ENCODE results near the gene PIK3C2G.

The PIK3C2G gene

GRCh38 chr12:18280728-18281127 is 19.4 kb downstream of the PIK3C2G start:
- no peak for DNase-seq (ENCODE audit: low spot score)

DNA sequence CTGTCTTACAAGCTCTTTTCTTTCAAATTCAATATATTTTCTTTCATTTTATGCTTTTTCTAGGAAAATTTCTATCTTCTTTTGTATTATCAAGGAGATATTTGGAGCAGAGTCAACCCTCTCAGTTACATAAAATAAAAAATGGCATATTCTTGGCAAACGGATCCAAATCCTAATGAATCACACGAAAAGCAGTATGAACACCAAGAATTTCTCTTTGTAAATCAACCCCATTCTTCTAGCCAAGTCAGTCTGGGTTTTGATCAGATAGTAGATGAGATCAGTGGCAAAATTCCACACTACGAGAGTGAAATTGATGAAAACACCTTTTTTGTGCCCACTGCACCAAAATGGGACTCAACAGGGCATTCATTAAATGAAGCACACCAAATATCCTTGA is 20.6 kb downstream of the PIK3C2G start:
- no peak for DNase-seq (ENCODE audit: low spot score)

GRCh38 chr12:18283831-18284230 is 22.5 kb downstream of the PIK3C2G start:
- DNase-seq (ENCODE audit: low spot score) = no peak

GRCh38 chr12:18284386-18284785 is 23.1 kb downstream of the PIK3C2G start:
- no peak for DNase-seq (ENCODE audit: low spot score)

GRCh38 chr12:18285161-18285560 is 23.8 kb downstream of the PIK3C2G start:
- no peak for DNase-seq (ENCODE audit: low spot score)

DNA sequence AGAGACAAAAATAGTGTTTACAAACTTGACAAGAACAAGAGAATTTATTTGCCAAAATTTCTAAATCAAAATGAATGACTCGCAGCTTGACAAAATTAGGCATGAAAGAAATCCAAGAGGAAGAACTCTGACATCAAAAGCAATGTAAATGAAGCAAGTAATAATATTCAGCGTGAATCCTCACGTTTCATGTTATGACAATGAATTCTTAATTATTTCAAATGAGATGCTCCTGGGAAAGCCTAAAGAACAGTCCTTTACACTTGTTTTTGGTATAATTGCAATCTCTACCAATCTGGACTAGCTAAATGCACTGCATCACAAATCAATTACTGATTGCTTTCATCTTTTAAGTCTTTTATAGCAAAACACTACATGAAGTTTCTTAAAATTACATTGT is 29.1 kb downstream of the PIK3C2G start:
- no peak for DNase-seq (ENCODE audit: low spot score)

DNA sequence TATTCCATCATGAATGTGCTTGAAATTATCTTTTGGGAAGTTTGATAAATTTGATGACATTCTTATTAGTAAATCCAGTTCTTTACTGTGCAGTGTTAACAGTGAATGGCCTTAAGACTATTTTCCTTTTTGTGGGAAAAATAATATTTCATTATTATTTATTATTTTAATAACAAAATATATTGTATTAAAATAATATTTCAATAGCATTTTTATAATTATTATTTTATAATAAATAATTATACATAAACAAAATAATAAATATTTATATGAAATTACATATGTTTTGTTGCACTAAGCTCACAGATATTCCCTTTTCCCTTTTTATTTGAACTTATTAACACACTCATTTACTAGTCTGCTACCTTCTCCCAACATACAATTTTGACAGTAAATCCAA is 33.6 kb downstream of the PIK3C2G start:
- DNase-seq (ENCODE audit: low spot score) = no peak

GRCh38 chr12:18296201-18296908 is 35.0 kb downstream of the PIK3C2G start:
- no peak for DNase-seq (ENCODE audit: low spot score)

DNA sequence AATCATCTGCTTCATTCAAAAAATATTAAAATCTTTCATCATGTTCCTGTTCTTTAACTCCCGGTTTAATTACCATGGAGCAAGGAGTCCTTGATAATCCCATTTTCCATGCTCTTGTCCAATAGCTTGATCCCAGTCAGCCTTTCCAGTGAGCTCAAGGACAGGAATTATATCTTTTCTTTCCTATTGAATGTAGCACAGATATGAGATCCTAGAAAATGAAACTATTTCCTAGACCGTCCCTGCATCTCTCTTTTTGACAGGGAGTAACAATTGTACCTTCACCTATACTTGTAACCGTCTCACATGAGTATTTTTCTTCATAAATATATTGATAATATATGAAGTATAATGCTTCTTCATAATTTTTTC is 35.6 kb downstream of the PIK3C2G start:
- DNase-seq (ENCODE audit: low spot score) = no peak

GRCh38 chr12:18297902-18298301 is 36.6 kb downstream of the PIK3C2G start:
- DNase-seq (ENCODE audit: low spot score) = no peak

DNA sequence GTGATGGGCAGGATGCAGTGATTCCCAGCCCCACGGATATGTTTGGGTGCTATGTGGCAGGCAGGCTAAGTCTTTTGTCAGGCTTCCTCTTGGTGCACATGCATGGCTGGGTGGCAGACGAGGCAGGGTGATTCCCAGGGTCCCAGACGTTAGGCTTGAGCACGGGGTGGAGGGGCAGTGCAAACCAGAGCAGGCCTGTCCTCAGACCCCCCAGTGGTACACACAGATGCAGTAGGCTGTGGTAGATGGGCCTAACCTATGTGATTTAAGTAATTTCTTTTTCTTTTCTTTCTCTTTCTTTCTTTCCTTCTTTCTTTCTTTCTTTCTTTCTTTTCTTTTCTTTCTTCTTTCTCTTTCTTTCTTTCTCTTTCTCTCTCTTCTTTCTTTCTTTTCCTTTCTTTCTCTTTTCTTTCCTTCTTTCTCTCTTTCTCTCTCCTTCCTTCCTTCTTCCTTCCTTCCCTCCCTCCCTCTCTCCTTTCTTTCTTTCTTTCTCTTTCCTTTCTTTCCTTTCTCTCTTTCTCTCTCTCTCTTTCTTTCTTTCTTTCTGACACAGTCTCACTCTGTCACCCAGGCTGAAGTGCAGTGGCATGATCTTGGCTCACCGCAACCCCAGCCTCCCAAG is 41.6 kb downstream of the PIK3C2G start:
- DNase-seq (ENCODE audit: low spot score) = no peak

DNA sequence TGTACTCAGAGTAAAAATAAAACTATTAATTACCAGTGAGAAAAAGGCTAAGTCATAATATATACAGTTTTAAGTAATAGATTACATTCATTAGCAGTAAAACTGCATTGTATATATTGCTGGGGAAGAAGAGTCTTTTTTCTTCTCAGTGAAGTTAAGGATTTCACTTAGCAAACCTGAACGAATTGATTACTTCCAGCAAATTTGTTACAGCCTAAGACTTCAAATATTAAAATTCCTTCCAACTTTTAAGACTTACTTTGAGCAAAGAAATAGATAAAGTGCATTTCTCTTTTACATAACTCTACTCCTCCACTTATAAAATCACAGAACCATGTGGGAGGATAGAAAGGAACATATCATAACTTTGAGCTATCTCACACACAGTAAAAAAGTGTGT is 43.3 kb downstream of the PIK3C2G start:
- DNase-seq (ENCODE audit: low spot score) = no peak

- no peak for DNase-seq (ENCODE audit: low spot score)
These were observed 45.0 kb downstream of the PIK3C2G start for GRCh38 chr12:18306311-18306710.

GRCh38 chr12:18313306-18313705 is 52.0 kb downstream of the PIK3C2G start:
- no peak for DNase-seq (ENCODE audit: low spot score)

GRCh38 chr12:18320036-18320617 is 58.8 kb downstream of the PIK3C2G start:
- DNase-seq (ENCODE audit: low spot score) = no peak

DNA sequence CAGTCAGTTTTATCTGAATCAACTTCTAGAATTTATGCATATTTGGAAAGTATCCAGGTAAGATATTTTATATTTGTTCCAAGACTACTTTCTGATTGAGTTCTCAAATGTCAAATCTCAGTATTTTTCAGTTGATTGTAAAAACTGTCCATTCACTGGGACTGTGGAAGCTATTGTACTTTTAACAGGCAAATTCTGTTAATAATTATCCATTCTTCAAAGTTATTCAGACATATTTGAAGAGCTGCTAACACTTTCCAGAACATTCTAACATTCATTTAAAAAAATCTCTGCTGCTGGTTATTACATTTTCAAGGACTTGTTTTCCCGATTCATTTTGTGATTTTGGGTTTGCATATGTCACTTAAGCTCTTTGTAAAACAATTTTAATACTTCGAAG is 59.7 kb downstream of the PIK3C2G start:
- no peak for DNase-seq (ENCODE audit: low spot score)

GRCh38 chr12:18323159-18323558 is 61.8 kb downstream of the PIK3C2G start:
- no peak for DNase-seq (ENCODE audit: low spot score)

- DNase-seq (ENCODE audit: low spot score) = no peak
These were observed 65.7 kb downstream of the PIK3C2G start for GRCh38 chr12:18327036-18327435.

- DNase-seq (ENCODE audit: low spot score) = no peak
These were observed 70.9 kb downstream of the PIK3C2G start for GRCh38 chr12:18332173-18332572.

- no peak for DNase-seq (ENCODE audit: low spot score)
These were observed 78.3 kb downstream of the PIK3C2G start for GRCh38 chr12:18339633-18340032.

GRCh38 chr12:18340186-18340585 is 78.9 kb downstream of the PIK3C2G start:
- no peak for DNase-seq (ENCODE audit: low spot score)

DNA sequence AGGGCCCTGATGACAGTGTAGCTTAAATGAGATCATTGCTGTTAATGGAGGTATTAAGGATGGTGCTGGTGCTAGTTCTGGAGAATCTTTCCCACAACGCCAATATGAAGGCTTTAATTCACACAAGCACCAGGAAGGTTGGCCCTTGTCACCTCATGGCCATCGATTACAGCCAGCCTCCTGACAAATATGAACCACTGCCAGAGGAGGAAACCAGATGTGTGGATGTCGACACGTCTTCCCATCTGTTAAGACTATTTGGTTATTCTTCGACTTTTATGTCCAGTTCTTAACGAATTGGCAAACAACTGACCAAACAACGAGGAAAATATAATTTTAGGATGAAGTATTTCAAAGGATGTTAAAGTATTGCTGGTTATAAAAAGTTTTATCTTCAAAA is 79.5 kb downstream of the PIK3C2G start:
- DNase-seq (ENCODE audit: low spot score) = no peak

GRCh38 chr12:18343708-18344107 is 82.4 kb downstream of the PIK3C2G start:
- no peak for DNase-seq (ENCODE audit: low spot score)
